HG03565 (cell line): ENCODE results near the gene TMEM108.

Source experiments
- ATAC-seq: cut with Tn5 transposase; IDR thresholded peaks from one replicate; pipeline ENCODE4 v1.9.1; 2021; ENCODE audit warnings: mild to moderate bottlenecking, moderate library complexity; ENCODE audit not compliant: unreplicated experiment

Gene TMEM108

GRCh38 chr3:133159498-133160475 lies 121.6 kb downstream of the TMEM108 start:
- ATAC-seq, result no peak

- ATAC-seq, result no peak
Measured at GRCh38 chr3:133161656-133162055, 123.5 kb downstream of the TMEM108 start.

- no peak for ATAC-seq
Measured at GRCh38 chr3:133162265-133162664, 124.1 kb downstream of the TMEM108 start.

- ATAC-seq, result no peak
Measured at GRCh38 chr3:133162670-133163305, 124.6 kb downstream of the TMEM108 start.

- ATAC-seq, result no peak
Measured at GRCh38 chr3:133167340-133168024, 129.3 kb downstream of the TMEM108 start.

GRCh38 chr3:133168025-133168401 lies 129.8 kb downstream of the TMEM108 start:
- ATAC-seq, result no peak

GRCh38 chr3:133169331-133170068 lies 131.3 kb downstream of the TMEM108 start:
- no peak for ATAC-seq

GRCh38 chr3:133171831-133172230 lies 133.6 kb downstream of the TMEM108 start:
- ATAC-seq, result no peak

- ATAC-seq, result no peak
Measured at GRCh38 chr3:133181392-133182150, 143.4 kb downstream of the TMEM108 start.

- ATAC-seq, result no peak
Measured at GRCh38 chr3:133187870-133188379, 149.7 kb downstream of the TMEM108 start.

GRCh38 chr3:133188996-133189395 lies 150.8 kb downstream of the TMEM108 start:
- no peak for ATAC-seq

- no peak for ATAC-seq
Measured at GRCh38 chr3:133189893-133190292, 151.7 kb downstream of the TMEM108 start.

- ATAC-seq, result no peak
Measured at GRCh38 chr3:133191818-133192217, 153.6 kb downstream of the TMEM108 start.

GRCh38 chr3:133192363-133192945 lies 154.3 kb downstream of the TMEM108 start:
- ATAC-seq, result no peak

- no peak for ATAC-seq
Measured at GRCh38 chr3:133192967-133193366, 154.8 kb downstream of the TMEM108 start.

- no peak for ATAC-seq
Measured at GRCh38 chr3:133196527-133196926, 158.3 kb downstream of the TMEM108 start.

GRCh38 chr3:133197619-133198018 lies 159.4 kb downstream of the TMEM108 start:
- ATAC-seq, result no peak

- ATAC-seq, result no peak
Measured at GRCh38 chr3:133206921-133207320, 168.7 kb downstream of the TMEM108 start.

- ATAC-seq, result no peak
Measured at GRCh38 chr3:133208184-133208583, 170.0 kb downstream of the TMEM108 start.
